ENCODE data around the gene USF2. TPM values are rescaled to one million over a fixed set of nuclear protein-coding genes. Genes with fewer than 3 reads are reported as not detected.

Gene USF2
- total RNA-seq, 1 experiment from 2014 or later = 123 TPM

DNA sequence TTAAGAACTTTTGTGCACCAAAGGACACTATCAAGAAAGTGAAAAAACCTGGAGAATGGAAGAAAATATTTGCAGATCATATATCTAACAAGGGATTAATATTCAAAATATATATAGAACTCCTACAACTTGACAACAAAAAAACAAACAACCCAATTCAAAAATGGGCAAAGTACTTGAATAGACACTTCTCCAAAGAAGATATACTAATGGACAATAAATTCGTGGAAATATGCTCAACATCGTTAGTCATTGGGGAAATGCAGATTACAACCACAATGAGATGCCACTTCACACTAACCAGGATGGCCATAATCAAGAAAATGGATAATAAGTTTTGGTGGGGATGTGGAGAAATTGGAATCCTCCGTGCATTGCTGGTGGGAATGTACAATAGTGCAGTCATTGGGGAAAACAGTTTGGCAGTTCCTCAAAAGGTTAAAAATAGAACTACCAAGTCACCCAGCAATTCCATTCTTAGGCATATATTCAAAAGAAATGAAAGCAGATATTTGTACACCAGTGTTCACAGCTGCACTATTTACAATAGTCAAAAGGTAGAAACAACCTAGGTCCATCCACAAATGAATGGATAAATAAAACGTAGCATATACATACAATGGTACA is 22.2 kb upstream of the USF2 start:
- peak overlapping the region in 2 of 3 experiments; percentile 99 to 100; a peak in 3 of 7 replicates for H3K27ac Mint-ChIP-seq
- H3T11ph ChIP-seq (ENCODE audit: low read length) = no peak overlapping the region

More for the DNA sequence above, 22.2 kb upstream of the USF2 start:
- Histone ChIP-seq H3K9me3 (ENCODE audit: control insufficient read depth, low read depth, low read length) (no peaks in the 10 kb centered on the region), H4K8ac (replicated peaks; ENCODE audit: insufficient read length, low read depth, low read length) (no peak overlapping the region), H4K5ac (ENCODE audit: insufficient read length, low read depth, low read length) (no peak overlapping the region), H3K27ac (ENCODE audit: insufficient read length, low read depth, low read length) (peak overlapping the region; percentile 74), H3K4me1 (ENCODE audit: insufficient read depth, low read length) (no peaks in the 10 kb centered on the region; the same call in 1 of the 2 replicates), H3K9ac (ENCODE audit: extremely low read depth, insufficient read length, low read length) (no peak overlapping the region), H3K18ac (ENCODE audit: insufficient read length, low read depth, low read length) (no peak overlapping the region), H2BK15ac (ENCODE audit: low read depth, low read length) (no peak overlapping the region), H3K4me2 (ENCODE audit: insufficient read depth, insufficient read length, low read length) (no peak overlapping the region), H4K91ac (ENCODE audit: insufficient read length, low read depth, low read length) (no peak overlapping the region), H3K79me2 (ENCODE audit: insufficient read depth, low read length) (peaks cover 15% of the 10 kb centered on the region; the same call in 1 of the 2 replicates), H3K14ac (ENCODE audit: insufficient read depth, low read length) (no peak overlapping the region), H3K23me2 (ENCODE audit: insufficient read length, low read depth, low read length, poor library complexity, severe bottlenecking) (peaks cover 7% of the 10 kb centered on the region), H2BK120ac (ENCODE audit: low read depth, low read length, poor library complexity, severe bottlenecking) (no peak overlapping the region), H3K4ac (ENCODE audit: low read depth, low read length) (no peak overlapping the region), H4K20me1 (ENCODE audit: control insufficient read depth, insufficient read depth, insufficient read length) (peaks cover 6% of the 10 kb centered on the region), H3K23ac (ENCODE audit: insufficient read length, low read depth, low read length) (no peak overlapping the region), H3K56ac (ENCODE audit: insufficient read length, low read depth, low read length) (no peak overlapping the region), H2AFZ (ENCODE audit: low read length) (no peak overlapping the region), H2BK5ac (ENCODE audit: insufficient read length, low read length) (no peak overlapping the region), H3K27me3 (ENCODE audit: insufficient read depth, low read length) (no peaks in the 10 kb centered on the region), H2BK20ac (ENCODE audit: low read depth, low read length, poor library complexity, severe bottlenecking) (no peak overlapping the region), H3K79me1 (ENCODE audit: insufficient read depth, low read depth, low read length, poor library complexity, severe bottlenecking) (peaks cover 5% of the 10 kb centered on the region), H2BK12ac (ENCODE audit: insufficient read length, low read depth, low read length) (no peak overlapping the region), H2AK5ac (ENCODE audit: insufficient read length, low read length) (no peak overlapping the region)
- Mint-ChIP-seq H3K9me3 (peaks cover 7 to 9% of the 10 kb centered on the region in 2 experiments), H3K4me1 (peaks cover 27 to 30% of the 10 kb centered on the region in 2 experiments), H3K36me3 (ENCODE audit: insufficient read depth in 1 of 3, low read depth in 3 of 3) (peaks cover 19 to 29% (median 27%) of the 10 kb centered on the region in 3 experiments), H3K4me3 (peak overlapping the region in 1 of 2 experiments; percentile 100; a peak in 2 of 5 replicates), H3K27me3 (ENCODE audit: low read depth) (no peaks in the 10 kb centered on the region; the same call in 1 of the 2 replicates)
- DNase-seq = no peak
- WGBS (ENCODE audit: extremely low coverage, insufficient read length, low lambda C conversion rate) = no CpG with 5 or more reads among the region's 4 CpGs
- TF ChIP-seq, protein P1, sequence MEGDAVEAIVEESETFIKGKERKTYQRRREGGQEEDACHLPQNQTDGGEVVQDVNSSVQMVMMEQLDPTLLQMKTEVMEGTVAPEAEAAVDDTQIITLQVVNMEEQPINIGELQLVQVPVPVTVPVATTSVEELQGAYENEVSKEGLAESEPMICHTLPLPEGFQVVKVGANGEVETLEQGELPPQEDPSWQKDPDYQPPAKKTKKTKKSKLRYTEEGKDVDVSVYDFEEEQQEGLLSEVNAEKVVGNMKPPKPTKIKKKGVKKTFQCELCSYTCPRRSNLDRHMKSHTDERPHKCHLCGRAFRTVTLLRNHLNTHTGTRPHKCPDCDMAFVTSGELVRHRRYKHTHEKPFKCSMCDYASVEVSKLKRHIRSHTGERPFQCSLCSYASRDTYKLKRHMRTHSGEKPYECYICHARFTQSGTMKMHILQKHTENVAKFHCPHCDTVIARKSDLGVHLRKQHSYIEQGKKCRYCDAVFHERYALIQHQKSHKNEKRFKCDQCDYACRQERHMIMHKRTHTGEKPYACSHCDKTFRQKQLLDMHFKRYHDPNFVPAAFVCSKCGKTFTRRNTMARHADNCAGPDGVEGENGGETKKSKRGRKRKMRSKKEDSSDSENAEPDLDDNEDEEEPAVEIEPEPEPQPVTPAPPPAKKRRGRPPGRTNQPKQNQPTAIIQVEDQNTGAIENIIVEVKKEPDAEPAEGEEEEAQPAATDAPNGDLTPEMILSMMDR (conservative IDR thresholded peaks at IDR 0.05) = no peak
